ENCODE data around the gene EMC6.

EMC6 gene

GRCh38 chr17:3665834-3666233 is 2.8 kb upstream of the EMC6 start:
- Histone ChIP-seq H3K9ac (ENCODE audit: low read depth in 1 of 2, low read length in 2 of 2) (no peak overlapping the region), H3K9me3 (ENCODE audit: control insufficient read depth in 1 of 2, low read length in 2 of 2) (no peaks in the 10 kb centered on the region), H3K4me1 (ENCODE audit: control insufficient read depth in 1 of 2, insufficient read depth in 2 of 2, low read length in 2 of 2) (peaks cover 11 to 28% of the 10 kb centered on the region in 2 donors), H3K36me3 (ENCODE audit: control insufficient read depth in 1 of 2, insufficient read depth in 2 of 2, low read length in 2 of 2) (peaks cover 10 to 40% of the 10 kb centered on the region in 2 donors), H3K4me3 (ENCODE audit: low read depth in 1 of 2, low read length in 2 of 2) (no peak overlapping the region), H3K27ac (ENCODE audit: low read depth, low read length) (no peak overlapping the region), H3K27me3 (ENCODE audit: control insufficient read depth in 1 of 2, insufficient read depth in 2 of 2, low read length in 2 of 2) (no peaks in the 10 kb centered on the region)

GRCh38 chr17:3666516-3666915 is 2.1 kb upstream of the EMC6 start:
- Histone ChIP-seq H3K27me3 (ENCODE audit: control insufficient read depth in 1 of 2, insufficient read depth in 2 of 2, low read length in 2 of 2) (no peaks in the 10 kb centered on the region), H3K36me3 (ENCODE audit: control insufficient read depth in 1 of 2, insufficient read depth in 2 of 2, low read length in 2 of 2) (peaks cover 10 to 36% of the 10 kb centered on the region in 2 donors), H3K9me3 (ENCODE audit: control insufficient read depth in 1 of 2, low read length in 2 of 2) (no peaks in the 10 kb centered on the region), H3K9ac (ENCODE audit: low read depth in 1 of 2, low read length in 2 of 2) (no peak overlapping the region), H3K4me3 (ENCODE audit: low read depth in 1 of 2, low read length in 2 of 2) (peak overlapping the region in 1 of 2 donors; percentile 43), H3K4me1 (ENCODE audit: control insufficient read depth in 1 of 2, insufficient read depth in 2 of 2, low read length in 2 of 2) (peaks cover 11 to 28% of the 10 kb centered on the region in 2 donors), H3K27ac (ENCODE audit: low read depth, low read length) (no peak overlapping the region)

GRCh38 chr17:3667366-3668278 is 990 bp upstream of the EMC6 start:
- Histone ChIP-seq H3K27ac (ENCODE audit: low read depth, low read length) (peak overlapping the region; percentile 97), H3K4me1 (ENCODE audit: control insufficient read depth in 1 of 2, insufficient read depth in 2 of 2, low read length in 2 of 2) (peaks cover 11 to 28% of the 10 kb centered on the region in 2 donors), H3K27me3 (ENCODE audit: control insufficient read depth in 1 of 2, insufficient read depth in 2 of 2, low read length in 2 of 2) (no peaks in the 10 kb centered on the region), H3K36me3 (ENCODE audit: control insufficient read depth in 1 of 2, insufficient read depth in 2 of 2, low read length in 2 of 2) (peaks cover 10 to 38% of the 10 kb centered on the region in 2 donors), H3K9me3 (ENCODE audit: control insufficient read depth in 1 of 2, low read length in 2 of 2) (no peaks in the 10 kb centered on the region), H3K4me3 (ENCODE audit: low read depth in 1 of 2, low read length in 2 of 2) (peak overlapping the region; percentile 77 to 92), H3K9ac (ENCODE audit: low read depth in 1 of 2, low read length in 2 of 2) (peak overlapping the region; percentile 89 to 91)

- Histone ChIP-seq H3K9me3 (ENCODE audit: control insufficient read depth in 1 of 2, low read length in 2 of 2) (no peaks in the 10 kb centered on the region), H3K27ac (ENCODE audit: low read depth, low read length) (no peak overlapping the region), H3K4me1 (ENCODE audit: control insufficient read depth in 1 of 2, insufficient read depth in 2 of 2, low read length in 2 of 2) (peaks cover 11 to 28% of the 10 kb centered on the region in 2 donors)
Measured at GRCh38 chr17:3669085-3669347, 404 bp downstream of the EMC6 start.

GRCh38 chr17:3669548-3669947 is 936 bp downstream of the EMC6 start:
- Histone ChIP-seq H3K36me3 (ENCODE audit: control insufficient read depth in 1 of 2, insufficient read depth in 2 of 2, low read length in 2 of 2) (peaks cover 3 to 20% of the 10 kb centered on the region in 2 donors), H3K27ac (ENCODE audit: low read depth, low read length) (no peak overlapping the region), H3K9ac (ENCODE audit: low read depth in 1 of 2, low read length in 2 of 2) (peak overlapping the region; percentile 86 to 91), H3K9me3 (ENCODE audit: control insufficient read depth in 1 of 2, low read length in 2 of 2) (no peaks in the 10 kb centered on the region), H3K27me3 (ENCODE audit: control insufficient read depth in 1 of 2, insufficient read depth in 2 of 2, low read length in 2 of 2) (no peaks in the 10 kb centered on the region), H3K4me1 (ENCODE audit: control insufficient read depth in 1 of 2, insufficient read depth in 2 of 2, low read length in 2 of 2) (peaks cover 11 to 28% of the 10 kb centered on the region in 2 donors), H3K4me3 (ENCODE audit: low read depth in 1 of 2, low read length in 2 of 2) (peak overlapping the region; percentile 77 to 92)

More at GRCh38 chr17:3669085-3669347, 404 bp downstream of the EMC6 start:
- Histone ChIP-seq H3K4me3 (ENCODE audit: low read depth in 1 of 2, low read length in 2 of 2) (peak overlapping the region; percentile 77 to 92), H3K36me3 (ENCODE audit: control insufficient read depth in 1 of 2, insufficient read depth in 2 of 2, low read length in 2 of 2) (peaks cover 8 to 25% of the 10 kb centered on the region in 2 donors), H3K9ac (ENCODE audit: low read depth in 1 of 2, low read length in 2 of 2) (peak overlapping the region; percentile 86 to 91), H3K27me3 (ENCODE audit: control insufficient read depth in 1 of 2, insufficient read depth in 2 of 2, low read length in 2 of 2) (no peaks in the 10 kb centered on the region)

GRCh38 chr17:3672571-3672970 is 4.0 kb downstream of the EMC6 start:
- H3K9me3 ChIP-seq (ENCODE audit: control insufficient read depth in 1 of 2, low read length in 2 of 2), result no peaks in the 10 kb centered on the region
- H3K4me3 ChIP-seq (ENCODE audit: low read depth in 1 of 2, low read length in 2 of 2), result no peak overlapping the region
- no peaks in the 10 kb centered on the region for H3K27me3 ChIP-seq (ENCODE audit: control insufficient read depth in 1 of 2, insufficient read depth in 2 of 2, low read length in 2 of 2)
- H3K36me3 ChIP-seq (ENCODE audit: control insufficient read depth in 1 of 2, insufficient read depth in 2 of 2, low read length in 2 of 2), result peaks cover 0 to 8% of the 10 kb centered on the region in 2 donors
- H3K27ac ChIP-seq (ENCODE audit: low read depth, low read length), result no peak overlapping the region
- H3K4me1 ChIP-seq (ENCODE audit: control insufficient read depth in 1 of 2, insufficient read depth in 2 of 2, low read length in 2 of 2), result peaks cover 9 to 11% of the 10 kb centered on the region in 2 donors
- no peak overlapping the region for H3K9ac ChIP-seq (ENCODE audit: low read depth in 1 of 2, low read length in 2 of 2)

- Histone ChIP-seq H3K9ac (ENCODE audit: low read depth in 1 of 2, low read length in 2 of 2) (no peak overlapping the region), H3K27ac (ENCODE audit: low read depth, low read length) (no peak overlapping the region), H3K36me3 (ENCODE audit: control insufficient read depth in 1 of 2, insufficient read depth in 2 of 2, low read length in 2 of 2) (peaks cover 0 to 5% of the 10 kb centered on the region in 2 donors), H3K9me3 (ENCODE audit: control insufficient read depth in 1 of 2, low read length in 2 of 2) (no peaks in the 10 kb centered on the region), H3K4me3 (ENCODE audit: low read depth in 1 of 2, low read length in 2 of 2) (no peak overlapping the region), H3K4me1 (ENCODE audit: control insufficient read depth in 1 of 2, insufficient read depth in 2 of 2, low read length in 2 of 2) (no peaks in the 10 kb centered on the region), H3K27me3 (ENCODE audit: control insufficient read depth in 1 of 2, insufficient read depth in 2 of 2, low read length in 2 of 2) (no peaks in the 10 kb centered on the region)
Measured at GRCh38 chr17:3675886-3676285, 7.3 kb downstream of the EMC6 start.

GRCh38 chr17:3678095-3678820 is 9.6 kb downstream of the EMC6 start:
- Histone ChIP-seq H3K27ac (ENCODE audit: low read depth, low read length) (no peak overlapping the region), H3K9me3 (ENCODE audit: control insufficient read depth in 1 of 2, low read length in 2 of 2) (no peaks in the 10 kb centered on the region), H3K27me3 (ENCODE audit: control insufficient read depth in 1 of 2, insufficient read depth in 2 of 2, low read length in 2 of 2) (peaks cover 0 to 4% of the 10 kb centered on the region in 2 donors), H3K4me3 (ENCODE audit: low read depth in 1 of 2, low read length in 2 of 2) (no peak overlapping the region), H3K4me1 (ENCODE audit: control insufficient read depth in 1 of 2, insufficient read depth in 2 of 2, low read length in 2 of 2) (no peaks in the 10 kb centered on the region), H3K9ac (ENCODE audit: low read depth in 1 of 2, low read length in 2 of 2) (no peak overlapping the region), H3K36me3 (ENCODE audit: control insufficient read depth in 1 of 2, insufficient read depth in 2 of 2, low read length in 2 of 2) (no peaks in the 10 kb centered on the region)

GRCh38 chr17:3678821-3679530 is 10.4 kb downstream of the EMC6 start:
- Histone ChIP-seq H3K4me3 (ENCODE audit: low read depth in 1 of 2, low read length in 2 of 2) (no peak overlapping the region), H3K36me3 (ENCODE audit: control insufficient read depth in 1 of 2, insufficient read depth in 2 of 2, low read length in 2 of 2) (no peaks in the 10 kb centered on the region), H3K9ac (ENCODE audit: low read depth in 1 of 2, low read length in 2 of 2) (no peak overlapping the region), H3K27me3 (ENCODE audit: control insufficient read depth in 1 of 2, insufficient read depth in 2 of 2, low read length in 2 of 2) (peaks cover 0 to 4% of the 10 kb centered on the region in 2 donors), H3K4me1 (ENCODE audit: control insufficient read depth in 1 of 2, insufficient read depth in 2 of 2, low read length in 2 of 2) (no peaks in the 10 kb centered on the region), H3K27ac (ENCODE audit: low read depth, low read length) (no peak overlapping the region), H3K9me3 (ENCODE audit: control insufficient read depth in 1 of 2, low read length in 2 of 2) (no peaks in the 10 kb centered on the region)
